Measurements from ENCODE around the gene HIGD1A. TPM values are rescaled to one million over a fixed set of nuclear protein-coding genes. Genes with fewer than 3 reads are reported as not detected.
A peak's percentile ranks its signal among the peaks of the same experiment; 100 is the strongest.

Gene HIGD1A
- polyA plus RNA-seq (262 to 443 TPM (median 294 TPM) in 3 replicates), polyA minus RNA-seq (25.3 to 122 TPM (median 71.9 TPM) in 3 replicates)
- polyA plus RNA-seq (2011; ENCODE audit: low read depth), result 110 TPM
- 307 and 559 TPM in 2 replicates for polyA plus RNA-seq (2011; cell fraction: cytosol; rRNA removed)
- polyA plus RNA-seq (2011; cell fraction: nucleus; rRNA removed), result 109 and 166 TPM in 2 replicates
- polyA plus RNA-seq (2012; ENCODE audit: low replicate concordance), result 264 and 308 TPM in 2 replicates
- 98.6 TPM for polyA minus RNA-seq (2011; cell fraction: cytosol; rRNA and poly(A)+ RNA removed)
- polyA minus RNA-seq (2011; cell fraction: nucleus; rRNA and poly(A)+ RNA removed), result 28.0 and 45.0 TPM in 2 replicates

- no peaks in the 10 kb centered on the region for H3K27me3 ChIP-seq (ENCODE audit: control insufficient read depth, extremely low read depth, insufficient read depth, low read length)
- dilution Hi-C loops (cut with MboI; ENCODE audit: extremely low pct_ligation_motif_present, low sequenced_read_pairs), result no loop called here
- H3K9ac ChIP-seq (ENCODE audit: control insufficient read depth, extremely low read depth, insufficient read depth, low read length), result peak within 1 kb of the TSS; percentile 97
- H3K4me2 ChIP-seq (ENCODE audit: control insufficient read depth, extremely low read depth, insufficient read depth, low read depth, low read length), result peak within 1 kb of the TSS; percentile 96
- peaks cover 2 to 4% of the 10 kb centered on the region in 2 experiments for H3K36me3 ChIP-seq (ENCODE audit: control insufficient read depth in 2 of 2, extremely low read depth in 1 of 2, insufficient read depth in 2 of 2, low read length in 2 of 2)
- no peaks in the 10 kb centered on the region for H4K20me1 ChIP-seq (ENCODE audit: control insufficient read depth, extremely low read depth, insufficient read depth, low read length)
- peak within 1 kb of the TSS; percentile 93 for H3K27ac ChIP-seq (ENCODE audit: control insufficient read depth, insufficient read depth, low read length)
- H3K4me3 ChIP-seq (ENCODE audit: control insufficient read depth in 2 of 3, extremely low read depth in 1 of 3, insufficient read depth in 2 of 3, low read depth in 1 of 3, low read length in 3 of 3), result peak within 1 kb of the TSS; percentile 98
- FAIRE-seq (peak; percentile 48), DNase-seq (ENCODE audit: low read depth, low spot score) (peak; percentile 81)
- no peaks in the 10 kb centered on the region for H3K9me1 ChIP-seq (ENCODE audit: control insufficient read depth, extremely low read depth, insufficient read depth, low read length)
- H3K79me2 ChIP-seq (ENCODE audit: control insufficient read depth, insufficient read depth, low read length), result peaks cover 49% of the 10 kb centered on the region
- H3K4me1 ChIP-seq (ENCODE audit: control insufficient read depth, extremely low read depth, insufficient read depth, low read length), result peaks cover 10% of the 10 kb centered on the region
- peak within 1 kb of the TSS; percentile 92 for H2AFZ ChIP-seq (ENCODE audit: control insufficient read depth, low read length)
- TF ChIP-seq CTCF (optimal IDR thresholded peaks at IDR 0.05 in 1 of 3, IDR thresholded peaks at IDR 0.05 in 1 of 3, conservative IDR thresholded peaks at IDR 0.05 in 1 of 3; ENCODE audit: extremely low read depth in 1 of 3, insufficient read depth in 2 of 3, low read length in 3 of 3), result no peak
- H3K9me3 ChIP-seq (ENCODE audit: control insufficient read depth, low read depth, low read length), result no peaks in the 10 kb centered on the region
Measured at GRCh38 chr3:42804106-42804830, at the start of gene HIGD1A. HIGD1A (minus strand) TSS chr3:42804490; CDS start chr3:42794253, 10,237 bp downstream.

- H3K9me1 ChIP-seq (ENCODE audit: control insufficient read depth, extremely low read depth, insufficient read depth, low read length), result no peaks in the 10 kb centered on the region
- FAIRE-seq, result no peak
Measured at GRCh38 chr3:42853739-42854302, 49.5 kb upstream of the HIGD1A start.

More at GRCh38 chr3:42853739-42854302, 49.5 kb upstream of the HIGD1A start:
- dilution Hi-C loops (cut with MboI; ENCODE audit: extremely low pct_ligation_motif_present, low sequenced_read_pairs), result no loop called here
- Histone ChIP-seq H2AFZ (ENCODE audit: control insufficient read depth, low read length) (no peak overlapping the region), H3K9me3 (ENCODE audit: control insufficient read depth, low read depth, low read length) (no peaks in the 10 kb centered on the region), H3K27me3 (ENCODE audit: control insufficient read depth, extremely low read depth, insufficient read depth, low read length) (no peaks in the 10 kb centered on the region), H3K4me1 (ENCODE audit: control insufficient read depth, extremely low read depth, insufficient read depth, low read length) (no peaks in the 10 kb centered on the region), H3K4me3 (ENCODE audit: control insufficient read depth in 2 of 3, extremely low read depth in 1 of 3, insufficient read depth in 2 of 3, low read depth in 1 of 3, low read length in 3 of 3) (no peak overlapping the region), H3K9ac (ENCODE audit: control insufficient read depth, extremely low read depth, insufficient read depth, low read length) (no peak overlapping the region), H4K20me1 (ENCODE audit: control insufficient read depth, extremely low read depth, insufficient read depth, low read length) (no peaks in the 10 kb centered on the region), H3K79me2 (ENCODE audit: control insufficient read depth, insufficient read depth, low read length) (no peaks in the 10 kb centered on the region), H3K27ac (ENCODE audit: control insufficient read depth, insufficient read depth, low read length) (no peak overlapping the region), H3K4me2 (ENCODE audit: control insufficient read depth, extremely low read depth, insufficient read depth, low read depth, low read length) (no peak overlapping the region), H3K36me3 (ENCODE audit: control insufficient read depth in 2 of 2, extremely low read depth in 1 of 2, insufficient read depth in 2 of 2, low read length in 2 of 2) (no peaks in the 10 kb centered on the region)
- no peak for DNase-seq (ENCODE audit: low read depth, low spot score)
- TF ChIP-seq EZH2 (IDR thresholded peaks at IDR 0.05; ENCODE audit: low read length) (no peak), CTCF (optimal IDR thresholded peaks at IDR 0.05 in 1 of 3, IDR thresholded peaks at IDR 0.05 in 1 of 3, conservative IDR thresholded peaks at IDR 0.05 in 1 of 3; ENCODE audit: extremely low read depth in 1 of 3, insufficient read depth in 2 of 3, low read length in 3 of 3) (no peak)
